Measurements from ENCODE around the gene TMUB1. TPM values are rescaled to one million over a fixed set of nuclear protein-coding genes. Genes with fewer than 3 reads are reported as not detected.
A peak's percentile ranks its signal among the peaks of the same experiment; 100 is the strongest.

Gene TMUB1
- total RNA-seq, 2 experiments from 2014 or later: 80.3 to 81.1 TPM

DNA sequence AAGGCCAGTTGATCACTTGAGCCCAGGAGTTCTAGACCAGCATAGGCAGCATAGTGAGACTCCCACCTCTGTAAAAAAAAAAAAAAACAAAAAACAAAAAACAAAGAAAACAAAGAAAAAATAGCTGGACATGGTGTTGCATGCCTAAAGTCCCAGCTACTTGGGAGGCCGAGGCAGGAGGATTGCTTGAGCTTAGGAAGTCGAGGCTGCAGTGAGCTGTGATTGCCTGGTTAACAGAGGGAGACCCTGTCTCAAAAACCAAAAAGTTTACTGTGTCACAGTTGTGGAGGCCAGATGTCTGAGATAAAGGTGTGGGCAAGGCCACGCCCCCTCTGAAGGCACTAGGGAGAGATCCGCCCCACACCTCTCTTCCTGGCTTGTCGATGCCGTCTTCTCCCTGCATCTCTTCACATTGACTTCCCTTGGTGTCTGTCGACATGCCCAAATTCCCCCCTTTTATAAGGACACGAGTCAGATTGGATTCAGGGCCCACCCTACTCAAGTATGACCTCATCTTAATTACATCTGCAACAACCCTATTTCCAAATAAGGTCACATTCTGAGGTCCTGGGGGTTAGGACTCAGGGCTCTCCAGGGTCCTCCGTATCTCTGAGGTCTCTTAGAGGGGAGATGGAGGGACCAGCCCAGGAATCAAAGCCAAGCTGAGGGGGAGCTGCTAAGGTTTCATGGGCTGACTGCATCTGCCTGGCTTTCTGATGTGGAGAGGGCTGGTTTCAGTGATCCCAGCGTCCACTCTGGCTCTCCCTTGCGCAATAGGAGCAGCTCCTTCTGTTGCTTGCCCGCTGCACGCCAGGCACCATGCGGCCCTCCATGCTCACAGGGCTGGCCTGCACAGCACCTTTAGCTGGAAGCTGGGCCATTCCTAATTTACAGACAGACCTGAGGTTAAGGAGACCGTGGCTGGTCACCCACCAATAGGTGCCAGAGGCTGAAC, 26.1 kb upstream of the TMUB1 start:
- no peak for DNase-seq
- Mint-ChIP-seq H3K27me3 (peaks cover 8% of the 10 kb centered on the region), H3K27ac (no peak overlapping the region), H3K9me3 (no peaks in the 10 kb centered on the region), H3K4me3 (no peak overlapping the region), H3K36me3 (ENCODE audit: low read depth) (no peaks in the 10 kb centered on the region), H3K4me1 (peaks cover 3% of the 10 kb centered on the region)
- ChIA-PET CTCF (interaction anchor here (0.7 to 4.1 kb wide), 15 partner anchors 11 to 331 kb away, joined by 3 to 25 read pairs (median 4); partner anchors contain the start of gene ABCB8), POLR2A (interaction anchor here (0.7 kb wide), 1 partner anchor 91 kb away, joined by 3 read pairs; no protein-coding TSS in a partner anchor)

DNA sequence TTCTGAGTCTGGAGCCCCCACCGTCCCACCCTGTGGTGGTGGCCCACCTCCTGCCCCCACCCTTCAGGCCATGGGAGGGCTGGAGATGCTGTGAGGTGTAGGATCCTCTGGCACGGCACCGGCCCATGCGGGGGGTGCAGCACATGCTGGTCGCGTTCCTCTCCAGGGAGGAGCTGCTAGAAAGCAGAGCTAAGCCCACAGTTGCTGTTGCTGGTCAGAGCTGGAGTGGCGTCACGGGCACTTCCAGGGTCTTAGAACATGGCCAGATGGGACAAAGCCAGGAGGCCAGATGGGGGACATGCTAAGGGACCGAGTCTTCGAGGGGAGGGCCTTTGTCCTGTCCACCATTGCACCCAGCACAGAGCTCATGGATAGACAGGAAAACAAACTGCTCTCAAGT, 24.6 kb upstream of the TMUB1 start:
- Mint-ChIP-seq H3K36me3 (ENCODE audit: low read depth) (no peaks in the 10 kb centered on the region), H3K4me3 (no peak overlapping the region), H3K27ac (no peak overlapping the region), H3K4me1 (peaks cover 3% of the 10 kb centered on the region), H3K27me3 (peaks cover 1% of the 10 kb centered on the region), H3K9me3 (no peaks in the 10 kb centered on the region)
- POLR2A ChIA-PET: no interaction called here
- CTCF ChIA-PET: interaction anchor here (0.8 to 1.8 kb wide), 2 partner anchors 16 to 80 kb away, joined by 3 to 5 read pairs; partner anchors contain the start of gene ABCB8
- no peak for DNase-seq

DNA sequence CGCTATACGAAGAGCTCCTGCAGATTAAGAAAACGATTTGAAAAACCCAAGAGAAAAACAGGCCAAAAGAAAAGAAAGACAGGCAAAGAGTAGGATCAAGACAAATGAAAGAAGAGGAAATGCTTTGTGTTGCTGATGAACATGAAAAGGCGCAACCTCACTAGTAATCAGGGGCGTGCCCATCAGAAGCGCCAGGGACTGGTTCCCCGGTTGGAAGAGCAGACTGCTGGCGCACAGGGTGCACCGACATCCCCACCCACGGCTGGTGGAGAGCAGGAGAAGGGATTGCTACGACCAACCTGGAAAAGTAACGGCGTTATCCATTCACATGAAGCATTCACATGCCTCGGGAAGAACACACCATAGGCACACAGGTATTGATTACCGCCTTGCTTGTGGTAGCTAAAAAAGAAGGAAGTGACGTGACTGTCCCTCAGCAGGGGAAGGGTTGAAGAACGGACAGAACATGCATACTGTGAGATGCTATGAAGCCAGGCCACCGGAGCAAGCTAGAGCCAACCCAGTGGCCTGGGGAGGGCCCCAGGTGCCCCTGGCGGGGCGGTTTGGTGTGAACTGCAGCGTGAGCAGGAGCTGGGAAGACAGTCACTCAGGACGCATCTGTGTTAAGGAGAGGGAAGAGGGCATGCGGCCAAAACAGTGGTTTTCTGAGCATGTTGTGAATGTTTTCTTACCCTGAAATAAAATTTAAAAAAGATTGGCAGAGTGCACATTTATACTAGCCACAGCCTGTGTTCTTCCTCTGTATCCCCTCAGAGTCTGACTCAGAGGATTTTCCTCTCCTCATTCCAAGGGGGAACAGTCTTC, 21.3 kb upstream of the TMUB1 start:
- Mint-ChIP-seq H3K4me3 (no peak overlapping the region), H3K9me3 (no peaks in the 10 kb centered on the region), H3K27ac (no peak overlapping the region), H3K27me3 (no peaks in the 10 kb centered on the region), H3K4me1 (no peaks in the 10 kb centered on the region), H3K36me3 (ENCODE audit: low read depth) (no peaks in the 10 kb centered on the region)
- POLR2A ChIA-PET: interaction anchor here (1.2 to 1.3 kb wide), 2 partner anchors 11 to 15 kb away, joined by 4 read pairs; no protein-coding TSS in a partner anchor
- no peak for DNase-seq
- CTCF ChIA-PET: interaction anchor here (1.6 kb wide), 1 partner anchor 86 kb away, joined by 7 read pairs; no protein-coding TSS in a partner anchor

DNA sequence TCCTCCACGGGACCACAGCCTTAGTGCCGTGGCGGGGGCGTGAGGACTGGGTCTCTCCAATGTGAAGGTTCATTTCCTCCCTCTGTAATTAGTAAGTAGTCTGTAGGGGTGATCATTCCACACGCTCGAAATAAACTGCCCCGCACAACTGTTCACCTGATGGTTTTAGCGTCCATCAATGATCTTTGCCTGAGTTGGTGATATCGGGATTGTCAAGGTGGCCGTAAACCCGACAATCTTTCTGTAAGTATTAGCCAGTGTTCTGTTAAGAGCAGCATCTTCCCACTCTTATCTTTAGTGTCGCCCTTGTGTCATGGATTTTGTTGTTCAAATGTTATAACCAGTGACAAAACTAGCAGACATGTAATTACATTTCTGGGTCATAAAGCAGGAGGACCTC, 20.7 kb upstream of the TMUB1 start:
- no peak for DNase-seq
- no peak overlapping the region for H3K4me3 Mint-ChIP-seq
- H3K4me1 Mint-ChIP-seq: no peaks in the 10 kb centered on the region
- CTCF ChIA-PET: interaction anchor here (0.7 to 1.6 kb wide), 3 partner anchors 14 to 86 kb away, joined by 3 to 7 read pairs (median 5); partner anchors contain the start of gene ABCB8
- H3K9me3 Mint-ChIP-seq: no peaks in the 10 kb centered on the region
- POLR2A ChIA-PET: interaction anchor here (1.2 to 1.3 kb wide), 2 partner anchors 12 to 16 kb away, joined by 4 read pairs; no protein-coding TSS in a partner anchor
- H3K27ac Mint-ChIP-seq: no peak overlapping the region
- no peaks in the 10 kb centered on the region for H3K36me3 Mint-ChIP-seq (ENCODE audit: low read depth)
- no peaks in the 10 kb centered on the region for H3K27me3 Mint-ChIP-seq

DNA sequence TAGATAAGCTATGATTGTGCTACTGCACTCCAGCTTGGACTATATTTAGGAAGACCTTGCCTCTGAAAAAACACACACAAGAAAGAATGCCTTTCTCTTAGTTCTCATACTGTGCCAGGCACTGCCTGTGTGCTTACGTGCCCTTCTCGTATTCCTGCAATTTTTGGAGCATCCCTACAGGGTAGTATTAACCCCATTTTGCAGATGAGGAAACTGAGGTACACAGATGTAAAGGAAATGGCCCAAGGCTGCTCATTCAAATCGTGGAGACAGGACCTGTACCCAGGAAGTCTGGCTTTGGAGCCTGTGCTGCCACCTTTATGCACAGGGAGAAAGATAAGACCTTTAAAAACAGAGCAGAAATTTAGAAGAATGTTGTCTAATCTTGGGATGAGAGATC, 19.7 kb upstream of the TMUB1 start:
- no peaks in the 10 kb centered on the region for H3K4me1 Mint-ChIP-seq

DNA sequence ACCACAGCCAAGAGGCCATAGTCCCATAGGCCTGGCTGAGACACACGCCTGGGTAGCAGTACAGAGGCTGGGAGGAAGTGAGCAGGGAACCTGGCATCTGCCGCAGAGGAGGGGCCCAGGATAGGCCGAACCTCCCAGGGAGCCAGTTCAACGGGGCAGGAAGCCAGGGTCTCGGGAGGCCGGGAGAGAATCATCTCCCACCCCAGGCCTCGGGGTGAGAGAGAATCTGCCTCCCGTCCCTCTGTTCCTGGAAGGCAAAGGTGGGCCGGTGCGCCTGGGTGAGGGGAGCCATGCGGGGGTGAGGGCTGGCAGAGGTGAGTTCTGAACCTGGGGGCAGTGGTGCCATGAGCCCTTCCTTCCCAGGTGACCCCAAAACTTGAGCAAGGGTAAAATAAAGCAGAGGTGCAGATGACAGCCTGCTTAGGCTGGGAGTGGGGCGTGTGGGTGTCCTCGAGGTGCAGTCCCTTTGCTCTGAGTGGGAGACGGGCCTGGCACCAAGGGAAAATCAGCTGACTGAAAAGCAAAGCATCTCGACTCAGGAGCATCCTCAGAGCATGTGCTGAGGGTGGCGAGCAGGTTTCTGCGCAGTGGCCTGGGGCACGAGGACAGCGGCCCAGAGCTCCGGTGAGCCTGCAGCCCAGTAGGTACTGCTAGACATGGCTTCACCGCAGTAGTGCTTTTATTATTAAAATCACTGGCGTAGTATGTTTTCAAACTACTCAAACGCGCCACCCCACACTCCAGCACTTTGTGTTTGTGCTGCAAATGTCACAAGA, 18.5 kb upstream of the TMUB1 start:
- no peak overlapping the region for H3K27ac Mint-ChIP-seq
- DNase-seq: no peak
- H3K36me3 Mint-ChIP-seq (ENCODE audit: low read depth): no peaks in the 10 kb centered on the region
- H3K4me3 Mint-ChIP-seq: no peak overlapping the region
- no peaks in the 10 kb centered on the region for H3K9me3 Mint-ChIP-seq
- CTCF ChIA-PET: no interaction called here
- POLR2A ChIA-PET: no interaction called here
- no peaks in the 10 kb centered on the region for H3K27me3 Mint-ChIP-seq
- no peaks in the 10 kb centered on the region for H3K4me1 Mint-ChIP-seq

More for the DNA sequence above, 19.7 kb upstream of the TMUB1 start:
- ChIA-PET CTCF (interaction anchor here (0.9 kb wide), 1 partner anchor 74 kb away, joined by 5 read pairs; the partner anchor contains the start of gene ABCB8), POLR2A (interaction anchor here (1.3 kb wide), 1 partner anchor 13 kb away, joined by 4 read pairs; no protein-coding TSS in a partner anchor)
- no peak overlapping the region for H3K27ac Mint-ChIP-seq
- no peaks in the 10 kb centered on the region for H3K27me3 Mint-ChIP-seq
- no peak overlapping the region for H3K4me3 Mint-ChIP-seq
- no peak for DNase-seq
- no peaks in the 10 kb centered on the region for H3K9me3 Mint-ChIP-seq
- H3K36me3 Mint-ChIP-seq (ENCODE audit: low read depth): no peaks in the 10 kb centered on the region

DNA sequence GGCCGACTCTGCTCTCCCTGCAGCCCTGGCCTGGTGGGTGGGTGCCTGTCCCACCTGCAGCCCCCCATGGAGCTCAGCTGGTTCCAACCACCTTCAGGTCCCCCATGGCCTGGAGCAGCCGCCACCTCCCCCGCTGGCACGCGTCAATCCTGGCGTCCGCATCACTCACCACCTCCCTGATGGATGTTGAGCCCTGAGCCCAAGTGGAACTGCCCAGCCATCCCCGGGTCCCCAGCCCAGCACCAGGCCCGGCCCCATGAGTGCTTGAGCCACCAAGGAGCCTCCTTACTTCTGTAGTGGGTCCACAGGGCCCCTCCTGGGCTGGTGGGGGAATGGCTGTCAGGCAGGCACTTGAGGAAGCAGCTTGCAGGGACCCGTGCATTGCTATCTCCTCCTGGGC, 17.6 kb upstream of the TMUB1 start:
- CTCF ChIA-PET: no interaction called here
- H3K4me3 Mint-ChIP-seq: no peak overlapping the region
- H3K4me1 Mint-ChIP-seq: peaks cover 3% of the 10 kb centered on the region
- POLR2A ChIA-PET: no interaction called here
- H3K27me3 Mint-ChIP-seq: no peaks in the 10 kb centered on the region
- H3K27ac Mint-ChIP-seq: no peak overlapping the region
- no peak for DNase-seq
- H3K9me3 Mint-ChIP-seq: no peaks in the 10 kb centered on the region
- no peaks in the 10 kb centered on the region for H3K36me3 Mint-ChIP-seq (ENCODE audit: low read depth)

DNA sequence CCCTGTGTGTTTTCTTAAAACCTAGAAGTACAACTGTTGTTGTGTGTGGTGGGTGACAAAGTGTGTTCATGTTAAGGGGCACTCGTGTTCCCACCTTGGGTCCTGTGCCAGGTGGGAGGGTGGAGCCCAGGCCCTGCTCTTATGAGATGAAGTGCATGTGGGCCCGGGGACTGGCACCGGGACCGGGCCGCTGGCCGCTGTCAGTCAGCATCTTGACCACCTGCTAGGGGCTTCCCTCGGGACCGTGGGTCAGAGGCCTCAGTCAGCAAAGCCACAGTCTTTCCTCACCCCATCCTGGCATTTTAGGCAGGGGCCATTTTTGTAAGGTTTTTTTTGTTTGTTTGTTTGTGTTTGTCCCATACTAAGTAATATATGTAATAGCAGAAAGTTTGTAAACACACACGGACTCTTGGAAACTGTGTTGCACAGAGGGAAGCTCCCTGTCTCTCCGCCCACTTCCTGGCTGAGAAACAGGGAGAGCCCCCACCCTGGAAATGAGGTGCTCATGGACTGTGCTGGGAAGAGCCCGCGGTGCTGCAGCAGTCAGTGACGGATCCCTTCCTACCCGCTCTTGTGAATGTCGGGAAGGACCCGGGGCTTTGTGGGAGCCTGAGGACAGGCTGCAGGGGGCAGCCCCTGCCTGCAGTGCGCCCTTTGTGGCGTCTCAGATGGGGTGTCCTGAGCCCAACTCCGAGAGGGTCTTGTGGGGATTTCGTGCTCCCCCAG, 16.4 kb upstream of the TMUB1 start:
- ChIA-PET CTCF (interaction anchor here (0.6 kb wide), 1 partner anchor 334 kb away, joined by 7 read pairs; no protein-coding TSS in a partner anchor), POLR2A (no interaction called here)
- DNase-seq: no peak
- Mint-ChIP-seq H3K9me3 (no peaks in the 10 kb centered on the region), H3K27ac (no peak overlapping the region), H3K4me3 (no peak overlapping the region), H3K27me3 (no peaks in the 10 kb centered on the region), H3K4me1 (peaks cover 5% of the 10 kb centered on the region), H3K36me3 (ENCODE audit: low read depth) (no peaks in the 10 kb centered on the region)

DNA sequence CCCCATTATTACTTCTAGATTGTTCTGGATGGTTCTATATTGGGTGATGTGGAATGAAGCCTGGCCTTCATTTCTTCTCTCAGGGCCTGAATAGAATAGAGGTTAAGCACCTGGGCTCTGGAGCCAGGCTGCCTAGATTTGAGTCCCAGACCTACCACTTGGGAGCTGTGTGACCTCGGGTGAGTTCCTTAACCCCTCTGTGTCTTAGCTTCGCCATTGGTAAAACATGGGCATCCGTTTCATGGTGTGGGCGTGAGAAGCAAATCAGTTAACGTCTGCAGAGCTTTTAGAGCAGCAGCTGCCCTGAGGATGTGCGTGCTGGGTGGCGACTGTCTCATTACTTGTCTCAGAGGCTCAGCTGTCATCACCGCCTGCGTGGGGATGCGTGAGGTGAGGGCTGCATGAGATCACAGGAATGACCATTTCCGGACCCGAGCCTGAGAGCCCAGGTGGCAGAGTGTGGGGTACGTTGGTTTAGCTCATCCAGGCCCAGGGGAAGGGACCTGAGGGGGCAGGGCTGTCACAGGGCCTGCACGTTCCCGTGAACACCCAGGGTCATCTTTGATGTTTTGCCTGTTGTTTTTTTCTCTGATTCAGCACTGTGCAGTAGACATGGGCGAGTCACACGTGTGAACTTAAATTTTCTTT, 12.7 kb upstream of the TMUB1 start:
- peaks cover 13% of the 10 kb centered on the region for H3K4me1 Mint-ChIP-seq
- H3K27ac Mint-ChIP-seq: peak overlapping the region; percentile 65
- ChIA-PET CTCF (interaction anchor here (0.7 to 1.8 kb wide), 3 partner anchors 11 to 131 kb away, joined by 3 to 9 read pairs (median 5); partner anchors contain the start of genes ABCB8 and ABCF2), POLR2A (interaction anchor here (1.5 kb wide), 1 partner anchor 34 kb away, joined by 3 read pairs; no protein-coding TSS in a partner anchor)
- H3K36me3 Mint-ChIP-seq (ENCODE audit: low read depth): no peaks in the 10 kb centered on the region
- H3K27me3 Mint-ChIP-seq: no peaks in the 10 kb centered on the region
- no peaks in the 10 kb centered on the region for H3K9me3 Mint-ChIP-seq
- no peak for DNase-seq
- no peak overlapping the region for H3K4me3 Mint-ChIP-seq

DNA sequence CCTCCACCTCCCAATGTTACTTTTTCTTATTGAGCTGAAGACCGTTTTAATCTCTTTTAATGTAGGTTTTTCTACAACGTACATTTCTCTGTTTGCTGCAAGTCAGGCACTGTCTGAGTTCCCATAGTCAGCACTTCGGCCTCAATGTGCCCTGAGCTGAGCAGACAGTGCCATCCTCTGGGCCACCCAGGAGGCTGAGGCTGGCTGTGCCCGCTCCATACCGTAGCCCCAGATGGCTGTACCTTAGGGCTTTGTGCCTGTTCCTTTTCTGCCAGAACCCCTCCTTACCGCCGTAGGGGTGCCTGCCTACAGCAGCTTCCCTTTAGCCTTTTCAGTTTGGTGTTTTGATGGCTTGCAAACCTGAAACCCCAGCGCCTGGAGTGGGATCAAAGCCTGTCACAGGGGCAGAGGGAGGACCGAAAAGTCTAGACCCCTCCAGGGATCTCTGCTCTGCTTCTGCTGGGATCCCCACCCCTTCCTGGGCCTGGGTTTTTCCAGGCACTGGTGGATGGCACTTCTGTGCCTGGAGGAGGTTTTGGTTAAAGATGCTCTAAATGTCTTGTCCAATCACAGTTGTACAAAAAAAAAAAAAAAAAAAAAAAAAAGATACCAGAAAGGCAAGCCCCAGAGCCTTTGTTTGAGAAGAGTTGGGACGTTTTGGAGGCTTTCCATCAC, 12.0 kb upstream of the TMUB1 start:
- H3K9me3 Mint-ChIP-seq: no peaks in the 10 kb centered on the region

DNA sequence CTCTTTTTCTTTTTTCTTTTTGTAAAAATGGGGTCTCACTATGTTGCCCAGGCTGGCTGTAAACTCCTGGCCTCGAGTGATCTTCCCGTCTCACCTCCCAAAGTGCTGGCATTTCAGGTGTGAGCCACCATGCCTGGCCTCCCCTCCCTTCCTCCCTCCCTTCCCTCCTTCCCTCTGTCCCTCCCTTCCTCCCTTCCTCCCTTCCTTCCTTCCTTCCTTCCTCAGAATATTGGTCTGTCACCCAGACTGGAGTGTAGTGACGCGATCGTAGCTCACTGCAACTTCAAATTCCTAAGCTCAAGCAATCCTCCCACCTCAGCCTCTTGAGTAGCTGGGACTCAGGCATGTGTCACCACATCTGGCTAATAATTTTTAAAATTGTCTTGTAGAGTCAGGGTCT, 11.4 kb upstream of the TMUB1 start:
- ChIA-PET POLR2A (interaction anchor here (1.5 kb wide), 1 partner anchor 32 kb away, joined by 3 read pairs; no protein-coding TSS in a partner anchor), CTCF (interaction anchor here (0.7 to 1.8 kb wide), 4 partner anchors 9 to 1382 kb away, joined by 3 to 6 read pairs (median 4); no protein-coding TSS in a partner anchor)
- Mint-ChIP-seq H3K4me1 (peaks cover 13% of the 10 kb centered on the region), H3K9me3 (no peaks in the 10 kb centered on the region), H3K27me3 (no peaks in the 10 kb centered on the region), H3K36me3 (ENCODE audit: low read depth) (no peaks in the 10 kb centered on the region), H3K27ac (no peak overlapping the region), H3K4me3 (no peak overlapping the region)
- no peak for DNase-seq

More for the DNA sequence above, 12.0 kb upstream of the TMUB1 start:
- H3K27me3 Mint-ChIP-seq: no peaks in the 10 kb centered on the region
- H3K36me3 Mint-ChIP-seq (ENCODE audit: low read depth): no peaks in the 10 kb centered on the region
- no peak overlapping the region for H3K27ac Mint-ChIP-seq
- H3K4me3 Mint-ChIP-seq: no peak overlapping the region
- no peak for DNase-seq
- peaks cover 13% of the 10 kb centered on the region for H3K4me1 Mint-ChIP-seq
- ChIA-PET POLR2A (interaction anchor here (1.5 kb wide), 1 partner anchor 33 kb away, joined by 3 read pairs; no protein-coding TSS in a partner anchor), CTCF (interaction anchor here (0.7 to 1.8 kb wide), 6 partner anchors 10 to 1383 kb away, joined by 3 to 9 read pairs (median 4); partner anchors contain the start of genes ABCB8 and ABCF2)
